ENCODE data around the gene CLDN8. TPM values are rescaled to one million over a fixed set of nuclear protein-coding genes. Genes with fewer than 3 reads are reported as not detected.

CLDN8 gene
- total RNA-seq, 1 donor from 2014 or later = not detected

- no peaks in the 10 kb centered on the region for H3K36me3 ChIP-seq (ENCODE audit: insufficient read depth, low read length)
- DNase-seq (ENCODE audit: low read depth) (no peak), FAIRE-seq (no peak)
- no peaks in the 10 kb centered on the region for H3K79me2 ChIP-seq (ENCODE audit: insufficient read depth, low read length)
- no peak overlapping the region for H3K4me2 ChIP-seq (ENCODE audit: low read length)
- no peak overlapping the region for H3K9ac ChIP-seq (ENCODE audit: low read length)
- H3K27ac ChIP-seq (ENCODE audit: low read depth, low read length) = no peak overlapping the region
- TF ChIP-seq EZH2 (IDR thresholded peaks at IDR 0.05; ENCODE audit: insufficient read depth, low read length) (no peak), CTCF (IDR thresholded peaks at IDR 0.05; ENCODE audit: insufficient read depth, low read depth, low read length) (no peak)
- no peaks in the 10 kb centered on the region for H3K36me3 Mint-ChIP-seq (ENCODE audit: low read depth, unreplicated experiment)
- no peaks in the 10 kb centered on the region for H3K27me3 Mint-ChIP-seq (ENCODE audit: low read depth, unreplicated experiment)
- no peaks in the 10 kb centered on the region for H3K9me3 ChIP-seq (ENCODE audit: insufficient read depth, low read depth, low read length)
- H3K4me1 ChIP-seq (ENCODE audit: insufficient read depth, low read length) = peaks cover 6% of the 10 kb centered on the region
- H3K4me1 Mint-ChIP-seq (ENCODE audit: low read depth, unreplicated experiment) = peaks cover 4% of the 10 kb centered on the region
- no peaks in the 10 kb centered on the region for H4K20me1 ChIP-seq (ENCODE audit: insufficient read depth, low read length)
- H3K9me3 Mint-ChIP-seq (ENCODE audit: unreplicated experiment) = no peaks in the 10 kb centered on the region
- H3K4me3 ChIP-seq (ENCODE audit: insufficient read depth, low read depth, low read length) = no peak overlapping the region
- H3K27me3 ChIP-seq (ENCODE audit: insufficient read depth, low read length) = no peaks in the 10 kb centered on the region
- H2AFZ ChIP-seq (ENCODE audit: low read depth, low read length) = no peak overlapping the region
- H3K4me3 Mint-ChIP-seq (ENCODE audit: unreplicated experiment) = no peak overlapping the region
- no peak overlapping the region for H3K27ac Mint-ChIP-seq (ENCODE audit: unreplicated experiment)
Observed at GRCh38 chr21:30222724-30223123, 6.8 kb upstream of the CLDN8 start.

- Histone ChIP-seq H2AFZ (ENCODE audit: low read depth, low read length) (no peak overlapping the region), H3K27me3 (ENCODE audit: insufficient read depth, low read length) (no peaks in the 10 kb centered on the region), H3K9me3 (ENCODE audit: insufficient read depth, low read depth, low read length) (no peaks in the 10 kb centered on the region), H3K4me2 (ENCODE audit: low read length) (no peak overlapping the region), H3K79me2 (ENCODE audit: insufficient read depth, low read length) (no peaks in the 10 kb centered on the region), H3K9ac (ENCODE audit: low read length) (no peak overlapping the region), H3K4me3 (ENCODE audit: insufficient read depth, low read depth, low read length) (no peak overlapping the region), H3K4me1 (ENCODE audit: insufficient read depth, low read length) (no peaks in the 10 kb centered on the region), H4K20me1 (ENCODE audit: insufficient read depth, low read length) (no peaks in the 10 kb centered on the region), H3K27ac (ENCODE audit: low read depth, low read length) (no peak overlapping the region), H3K36me3 (ENCODE audit: insufficient read depth, low read length) (no peaks in the 10 kb centered on the region)
- Mint-ChIP-seq H3K36me3 (ENCODE audit: low read depth, unreplicated experiment) (no peaks in the 10 kb centered on the region), H3K27me3 (ENCODE audit: low read depth, unreplicated experiment) (peaks cover 3% of the 10 kb centered on the region), H3K27ac (ENCODE audit: unreplicated experiment) (no peak overlapping the region), H3K9me3 (ENCODE audit: unreplicated experiment) (peaks cover 2% of the 10 kb centered on the region), H3K4me1 (ENCODE audit: low read depth, unreplicated experiment) (peaks cover 10% of the 10 kb centered on the region), H3K4me3 (ENCODE audit: unreplicated experiment) (no peak overlapping the region)
- DNase-seq (ENCODE audit: low read depth) (no peak), FAIRE-seq (no peak)
- TF ChIP-seq CTCF (IDR thresholded peaks at IDR 0.05; ENCODE audit: insufficient read depth, low read depth, low read length) (no peak), EZH2 (IDR thresholded peaks at IDR 0.05; ENCODE audit: insufficient read depth, low read length) (no peak)
Observed at GRCh38 chr21:30211071-30211470, 4.8 kb downstream of the CLDN8 start.

- H3K4me3 Mint-ChIP-seq (ENCODE audit: unreplicated experiment) = no peak overlapping the region
- H3K4me2 ChIP-seq (ENCODE audit: low read length) = no peak overlapping the region
- no peak for FAIRE-seq
- H3K79me2 ChIP-seq (ENCODE audit: insufficient read depth, low read length) = no peaks in the 10 kb centered on the region
- TF ChIP-seq EZH2 (IDR thresholded peaks at IDR 0.05; ENCODE audit: insufficient read depth, low read length) (no peak), CTCF (IDR thresholded peaks at IDR 0.05; ENCODE audit: insufficient read depth, low read depth, low read length) (no peak)
- H3K36me3 ChIP-seq (ENCODE audit: insufficient read depth, low read length) = no peaks in the 10 kb centered on the region
- no peak overlapping the region for H3K27ac Mint-ChIP-seq (ENCODE audit: unreplicated experiment)
- no peaks in the 10 kb centered on the region for H4K20me1 ChIP-seq (ENCODE audit: insufficient read depth, low read length)
- no peaks in the 10 kb centered on the region for H3K9me3 ChIP-seq (ENCODE audit: insufficient read depth, low read depth, low read length)
- no peak overlapping the region for H3K27ac ChIP-seq (ENCODE audit: low read depth, low read length)
- H3K4me3 ChIP-seq (ENCODE audit: insufficient read depth, low read depth, low read length) = no peak overlapping the region
- H3K27me3 Mint-ChIP-seq (ENCODE audit: low read depth, unreplicated experiment) = no peaks in the 10 kb centered on the region
- H3K36me3 Mint-ChIP-seq (ENCODE audit: low read depth, unreplicated experiment) = no peaks in the 10 kb centered on the region
- H2AFZ ChIP-seq (ENCODE audit: low read depth, low read length) = no peak overlapping the region
- H3K9ac ChIP-seq (ENCODE audit: low read length) = no peak overlapping the region
- peaks cover 10% of the 10 kb centered on the region for H3K4me1 Mint-ChIP-seq (ENCODE audit: low read depth, unreplicated experiment)
- no peak for DNase-seq (ENCODE audit: low read depth)
- peaks cover 2% of the 10 kb centered on the region for H3K9me3 Mint-ChIP-seq (ENCODE audit: unreplicated experiment)
- H3K4me1 ChIP-seq (ENCODE audit: insufficient read depth, low read length) = no peaks in the 10 kb centered on the region
- no peaks in the 10 kb centered on the region for H3K27me3 ChIP-seq (ENCODE audit: insufficient read depth, low read length)
Observed at GRCh38 chr21:30209601-30210000, 6.3 kb downstream of the CLDN8 start.

All from astrocyte (in vitro differentiated cells and primary cell).